HG03460 (cell line): ENCODE data around the gene PTPRD.

Source experiments
- ATAC-seq: cut with Tn5 transposase; IDR thresholded peaks from one replicate; pipeline ENCODE4 v1.9.1; 2021; ENCODE audit not compliant: unreplicated experiment

The PTPRD gene

GRCh38 chr9:8857068-8857925, 1755.5 kb downstream of the PTPRD start:
- ATAC-seq = no peak

GRCh38 chr9:8856396-8857067, 1756.3 kb downstream of the PTPRD start:
- ATAC-seq = no peak

GRCh38 chr9:8855046-8855445, 1757.8 kb downstream of the PTPRD start:
- ATAC-seq = no peak

- no peak for ATAC-seq
Measured at GRCh38 chr9:8852301-8852864, 1760.4 kb downstream of the PTPRD start.

- no peak for ATAC-seq
Measured at GRCh38 chr9:8850914-8851313, 1761.9 kb downstream of the PTPRD start.

- no peak for ATAC-seq
Measured at GRCh38 chr9:8845808-8846207, 1767.0 kb downstream of the PTPRD start.

- no peak for ATAC-seq
Measured at GRCh38 chr9:8845376-8845775, 1767.4 kb downstream of the PTPRD start.

GRCh38 chr9:8844549-8844948, 1768.3 kb downstream of the PTPRD start:
- ATAC-seq = no peak

GRCh38 chr9:8842402-8843193, 1770.2 kb downstream of the PTPRD start:
- ATAC-seq = no peak

GRCh38 chr9:8838136-8838535, 1774.7 kb downstream of the PTPRD start:
- ATAC-seq = no peak

- no peak for ATAC-seq
Measured at GRCh38 chr9:8835291-8835690, 1777.5 kb downstream of the PTPRD start.

- no peak for ATAC-seq
Measured at GRCh38 chr9:8832955-8833354, 1779.8 kb downstream of the PTPRD start.

- ATAC-seq = no peak
Measured at GRCh38 chr9:8832386-8832785, 1780.4 kb downstream of the PTPRD start.

GRCh38 chr9:8831568-8831967, 1781.2 kb downstream of the PTPRD start:
- ATAC-seq = no peak

- ATAC-seq = no peak
Measured at GRCh38 chr9:8826281-8826680, 1786.5 kb downstream of the PTPRD start.

GRCh38 chr9:8825585-8826147, 1787.1 kb downstream of the PTPRD start:
- ATAC-seq = no peak

- ATAC-seq = no peak
Measured at GRCh38 chr9:8823131-8823895, 1789.5 kb downstream of the PTPRD start.

GRCh38 chr9:8822667-8823025, 1790.2 kb downstream of the PTPRD start:
- no peak for ATAC-seq

- ATAC-seq = no peak
Measured at GRCh38 chr9:8821910-8822666, 1790.7 kb downstream of the PTPRD start.

GRCh38 chr9:8817335-8817734, 1795.5 kb downstream of the PTPRD start:
- ATAC-seq = no peak
